ENCODE measurements around the gene USB1. TPM values are rescaled to one million over a fixed set of nuclear protein-coding genes. Genes with fewer than 3 reads are reported as not detected.

Gene USB1
- total RNA-seq, 1 donor = 15.8 TPM

GRCh38 chr16:58051296-58051695, 50.1 kb downstream of the USB1 start:
- H3K4me3 ChIP-seq (ENCODE audit: low read depth, low read length) = no peak overlapping the region
- TF ChIP-seq, protein P1, sequence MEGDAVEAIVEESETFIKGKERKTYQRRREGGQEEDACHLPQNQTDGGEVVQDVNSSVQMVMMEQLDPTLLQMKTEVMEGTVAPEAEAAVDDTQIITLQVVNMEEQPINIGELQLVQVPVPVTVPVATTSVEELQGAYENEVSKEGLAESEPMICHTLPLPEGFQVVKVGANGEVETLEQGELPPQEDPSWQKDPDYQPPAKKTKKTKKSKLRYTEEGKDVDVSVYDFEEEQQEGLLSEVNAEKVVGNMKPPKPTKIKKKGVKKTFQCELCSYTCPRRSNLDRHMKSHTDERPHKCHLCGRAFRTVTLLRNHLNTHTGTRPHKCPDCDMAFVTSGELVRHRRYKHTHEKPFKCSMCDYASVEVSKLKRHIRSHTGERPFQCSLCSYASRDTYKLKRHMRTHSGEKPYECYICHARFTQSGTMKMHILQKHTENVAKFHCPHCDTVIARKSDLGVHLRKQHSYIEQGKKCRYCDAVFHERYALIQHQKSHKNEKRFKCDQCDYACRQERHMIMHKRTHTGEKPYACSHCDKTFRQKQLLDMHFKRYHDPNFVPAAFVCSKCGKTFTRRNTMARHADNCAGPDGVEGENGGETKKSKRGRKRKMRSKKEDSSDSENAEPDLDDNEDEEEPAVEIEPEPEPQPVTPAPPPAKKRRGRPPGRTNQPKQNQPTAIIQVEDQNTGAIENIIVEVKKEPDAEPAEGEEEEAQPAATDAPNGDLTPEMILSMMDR (IDR thresholded peaks at IDR 0.05; ENCODE audit: insufficient read depth, low read length) = no peak
- DNase-seq (ENCODE audit: low read depth) = no peak

DNA sequence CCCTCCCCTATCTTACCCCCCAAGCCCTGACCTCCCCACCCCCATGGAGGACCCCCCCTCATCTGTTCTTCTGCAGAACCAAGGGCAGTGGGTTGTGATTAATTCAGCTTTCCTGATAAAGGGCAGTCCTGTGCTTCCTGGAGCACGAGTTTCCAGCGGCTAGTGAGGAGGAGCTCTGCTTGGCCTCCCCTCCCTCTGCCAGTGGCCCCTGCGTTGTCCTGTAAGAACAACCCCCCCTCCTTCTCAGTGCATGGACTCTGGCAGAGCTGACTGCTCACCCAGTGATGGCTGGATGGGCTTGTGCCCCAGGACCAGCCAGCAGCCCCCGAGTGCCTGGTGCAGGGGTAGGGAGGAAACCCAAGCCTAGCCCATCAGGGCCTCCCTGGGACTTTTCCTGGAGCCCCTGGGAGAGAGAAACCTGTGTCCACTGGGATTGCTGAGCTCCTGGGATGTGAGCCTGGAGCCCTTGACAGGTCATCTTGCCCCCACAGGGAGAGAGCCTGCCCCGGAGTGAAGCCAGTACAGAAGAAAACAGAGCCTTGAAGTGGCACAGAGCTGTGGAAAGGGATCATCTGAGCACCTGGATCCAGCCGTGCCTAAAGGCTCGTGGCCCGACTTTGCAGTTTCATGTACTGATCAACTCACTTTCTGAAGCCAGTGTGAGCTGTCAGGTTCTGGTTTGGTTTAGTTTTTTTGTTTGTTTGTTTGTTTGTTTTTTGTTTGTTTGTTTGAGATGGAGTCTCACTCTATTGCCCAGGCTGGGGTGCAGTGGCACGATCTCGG, 50.8 kb downstream of the USB1 start:
- TF ChIP-seq, protein P1 (IDR thresholded peaks at IDR 0.05; ENCODE audit: insufficient read depth, low read length) = no peak
- no peak overlapping the region for H3K4me3 ChIP-seq (ENCODE audit: low read depth, low read length)
- no peak for DNase-seq (ENCODE audit: low read depth)

DNA sequence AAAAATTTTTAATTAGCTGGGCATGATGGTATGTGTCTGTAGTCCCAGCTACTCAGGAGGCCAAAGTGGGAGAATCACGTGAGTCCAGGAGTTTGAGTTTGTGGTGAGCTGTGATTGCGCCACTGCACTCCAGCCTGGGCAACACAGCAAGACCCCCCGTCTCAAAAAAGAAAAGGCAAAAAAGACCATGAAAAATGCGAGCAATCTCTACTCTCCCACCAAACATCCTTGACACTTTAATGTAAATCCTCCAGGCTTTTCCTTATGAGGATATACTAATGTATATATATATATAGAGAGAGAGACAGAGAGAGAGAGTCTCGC, 52.4 kb downstream of the USB1 start:
- no peak for DNase-seq (ENCODE audit: low read depth)
- H3K4me3 ChIP-seq (ENCODE audit: low read depth, low read length) = no peak overlapping the region
- TF ChIP-seq, protein P1 (IDR thresholded peaks at IDR 0.05; ENCODE audit: insufficient read depth, low read length) = no peak

- TF ChIP-seq, protein P1 (IDR thresholded peaks at IDR 0.05; ENCODE audit: insufficient read depth, low read length) = no peak
- no peak overlapping the region for H3K4me3 ChIP-seq (ENCODE audit: low read depth, low read length)
- no peak for DNase-seq (ENCODE audit: low read depth)
Measured at GRCh38 chr16:58054289-58054688, 53.1 kb downstream of the USB1 start.

- no peak for DNase-seq (ENCODE audit: low read depth)
- H3K4me3 ChIP-seq (ENCODE audit: low read depth, low read length) = no peak overlapping the region
- TF ChIP-seq, protein P1 (IDR thresholded peaks at IDR 0.05; ENCODE audit: insufficient read depth, low read length) = no peak
Measured at GRCh38 chr16:58056580-58056979, 55.4 kb downstream of the USB1 start.

DNA sequence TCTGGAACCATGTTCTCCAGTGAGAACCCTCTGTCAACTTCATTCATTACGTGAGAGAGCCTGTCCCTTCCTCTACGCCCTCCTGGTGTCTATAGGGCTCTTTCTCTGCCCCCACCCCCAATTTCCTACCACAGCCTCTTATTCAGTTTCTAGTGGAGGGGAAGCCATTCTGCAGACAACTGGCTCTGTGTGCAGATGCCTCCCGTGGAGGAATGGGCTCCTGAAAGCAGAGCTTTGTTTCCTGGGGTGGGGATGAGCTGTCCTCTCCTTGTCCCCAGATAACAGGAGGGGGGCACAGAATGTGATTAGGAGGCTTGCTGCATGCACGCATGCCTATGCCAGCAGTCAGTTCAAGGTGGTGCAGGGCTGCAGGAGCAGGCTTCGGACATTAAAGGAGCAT, 55.9 kb downstream of the USB1 start:
- H3K4me3 ChIP-seq (ENCODE audit: low read depth, low read length) = no peak overlapping the region
- no peak for DNase-seq (ENCODE audit: low read depth)
- TF ChIP-seq, protein P1 (IDR thresholded peaks at IDR 0.05; ENCODE audit: insufficient read depth, low read length) = no peak

DNA sequence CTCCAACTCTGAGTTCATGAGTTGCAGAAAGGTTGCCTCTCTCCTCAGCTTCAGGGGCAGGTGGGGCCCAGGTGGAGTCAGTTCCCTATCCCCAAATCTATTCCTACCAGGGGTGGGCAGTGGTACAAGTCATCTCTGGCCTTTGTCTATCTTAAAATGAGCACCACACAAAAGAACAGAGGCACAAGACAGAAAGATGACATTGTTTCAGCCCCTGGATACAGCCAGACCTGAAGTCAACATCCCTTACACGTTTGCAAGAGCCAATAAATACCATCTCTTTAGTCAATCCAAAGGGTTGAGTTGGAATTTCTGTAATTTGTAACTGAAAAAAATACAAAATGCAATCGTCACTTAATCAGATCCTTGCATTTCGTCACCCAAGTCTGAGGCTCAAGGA, 56.6 kb downstream of the USB1 start:
- DNase-seq (ENCODE audit: low read depth) = no peak
- TF ChIP-seq, protein P1 (IDR thresholded peaks at IDR 0.05; ENCODE audit: insufficient read depth, low read length) = no peak
- no peak overlapping the region for H3K4me3 ChIP-seq (ENCODE audit: low read depth, low read length)
